Measurements from ENCODE around the gene CEP20. TPM values are rescaled to one million over a fixed set of nuclear protein-coding genes. Genes with fewer than 3 reads are reported as not detected.

Gene CEP20
- total RNA-seq, 1 experiment from 2014 or later = 36.9 TPM

DNA sequence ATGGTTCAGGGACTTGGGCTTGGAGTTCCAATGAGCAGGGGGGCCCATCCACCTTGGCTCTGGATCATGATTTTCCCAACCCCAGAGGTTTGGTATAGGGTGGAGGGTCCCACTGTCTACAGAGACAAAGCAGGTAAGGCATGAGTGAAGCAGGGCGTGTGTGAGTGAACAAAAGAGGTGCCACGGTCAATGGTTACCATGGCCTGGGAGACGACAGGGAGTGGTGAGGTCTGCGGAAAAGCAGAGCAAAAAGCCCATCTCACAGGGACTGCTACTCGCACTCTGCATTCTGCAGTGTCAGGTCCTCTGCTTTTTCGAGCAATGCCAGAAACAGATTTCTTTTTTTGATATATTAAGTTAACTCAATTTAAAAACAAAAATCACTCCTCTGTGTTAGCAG, 56.2 kb downstream of the CEP20 start:
- no peak overlapping the region for H4K5ac ChIP-seq (ENCODE audit: insufficient read length, low read depth, low read length)
- H3K4me1 Mint-ChIP-seq = peaks cover 2 to 3% of the 10 kb centered on the region in 2 experiments; a peak in 1 of 4 replicates
- no peaks in the 10 kb centered on the region for H3K79me2 ChIP-seq (ENCODE audit: insufficient read depth, low read length)

More for the DNA sequence above, 56.2 kb downstream of the CEP20 start:
- no peak overlapping the region for H4K91ac ChIP-seq (ENCODE audit: insufficient read length, low read depth, low read length)
- H3K4ac ChIP-seq (ENCODE audit: low read depth, low read length) = no peak overlapping the region
- H3K4me1 ChIP-seq (ENCODE audit: insufficient read depth, low read length) = no peaks in the 10 kb centered on the region
- no peak overlapping the region for H3K23ac ChIP-seq (ENCODE audit: insufficient read length, low read depth, low read length)
- no peak overlapping the region for H2BK20ac ChIP-seq (ENCODE audit: low read depth, low read length, poor library complexity, severe bottlenecking)
- Mint-ChIP-seq H3K27ac (no peak overlapping the region), H3K36me3 (ENCODE audit: insufficient read depth in 1 of 3, low read depth in 3 of 3) (no peaks in the 10 kb centered on the region), H3K4me3 (no peak overlapping the region), H3K27me3 (ENCODE audit: low read depth) (no peaks in the 10 kb centered on the region), H3K9me3 (no peaks in the 10 kb centered on the region)
- H3K23me2 ChIP-seq (ENCODE audit: insufficient read length, low read depth, low read length, poor library complexity, severe bottlenecking) = no peaks in the 10 kb centered on the region
- H2BK15ac ChIP-seq (ENCODE audit: low read depth, low read length) = no peak overlapping the region
- no peak overlapping the region for H4K8ac ChIP-seq (replicated peaks; ENCODE audit: insufficient read length, low read depth, low read length)
- TF ChIP-seq CTCF (conservative IDR thresholded peaks at IDR 0.05) = no peak
- no peak for DNase-seq
- no peaks in the 10 kb centered on the region for H3K9me3 ChIP-seq (ENCODE audit: control insufficient read depth, low read depth, low read length)
- no peaks in the 10 kb centered on the region for H3K79me1 ChIP-seq (ENCODE audit: insufficient read depth, low read depth, low read length, poor library complexity, severe bottlenecking)
- no peak overlapping the region for H3K4me2 ChIP-seq (ENCODE audit: insufficient read depth, insufficient read length, low read length)
- no peak overlapping the region for H2BK5ac ChIP-seq (ENCODE audit: insufficient read length, low read length)
- H4K20me1 ChIP-seq (ENCODE audit: control insufficient read depth, insufficient read depth, insufficient read length) = no peaks in the 10 kb centered on the region
- no peak overlapping the region for H2AK5ac ChIP-seq (ENCODE audit: insufficient read length, low read length)
- H2BK120ac ChIP-seq (ENCODE audit: low read depth, low read length, poor library complexity, severe bottlenecking) = no peak overlapping the region
- no peak overlapping the region for H2BK12ac ChIP-seq (ENCODE audit: insufficient read length, low read depth, low read length)
- H3K9ac ChIP-seq (ENCODE audit: extremely low read depth, insufficient read length, low read length) = no peak overlapping the region
- no peak overlapping the region for H2AFZ ChIP-seq (ENCODE audit: low read length)
- no peak overlapping the region for H3K27ac ChIP-seq (ENCODE audit: insufficient read length, low read depth, low read length)
- no peak overlapping the region for H3T11ph ChIP-seq (ENCODE audit: low read length)
- no peak overlapping the region for H3K14ac ChIP-seq (ENCODE audit: insufficient read depth, low read length)
- H3K27me3 ChIP-seq (ENCODE audit: insufficient read depth, low read length) = no peaks in the 10 kb centered on the region
- H3K56ac ChIP-seq (ENCODE audit: insufficient read length, low read depth, low read length) = no peak overlapping the region
- no peak overlapping the region for H3K18ac ChIP-seq (ENCODE audit: insufficient read length, low read depth, low read length)
- no CpG with 5 or more reads among the region's 6 CpGs for WGBS (ENCODE audit: extremely low coverage, insufficient read length, low lambda C conversion rate)
